Measurements from ENCODE around the gene TPP1. TPM values are rescaled to one million over a fixed set of nuclear protein-coding genes. Genes with fewer than 3 reads are reported as not detected.

The TPP1 gene
- total RNA-seq, 4 donors from 2014 or later = 51.3 to 97.3 (median 69.1) TPM

DNA sequence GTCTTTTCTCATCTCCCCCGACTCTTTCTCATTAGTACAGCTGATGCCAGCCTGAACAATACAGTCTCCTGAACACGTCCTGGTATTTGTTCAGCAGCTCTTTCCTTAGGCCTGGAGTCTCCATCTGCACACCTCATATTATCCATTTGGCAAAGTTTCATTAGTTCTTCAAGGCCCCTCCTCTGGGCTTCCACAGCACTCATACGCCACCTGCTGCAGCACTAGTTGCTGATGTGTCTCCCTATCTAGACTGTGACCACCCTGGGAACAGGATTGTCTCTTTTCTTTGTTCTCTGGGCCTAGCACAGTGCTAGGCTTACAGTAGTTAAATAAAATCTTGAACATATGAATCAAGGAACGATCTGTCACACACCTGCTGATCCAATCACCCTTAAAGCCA is 19.2 kb upstream of the TPP1 start:
- Histone ChIP-seq H3K9me3 (no peaks in the 10 kb centered on the region), H3K4me1 (peaks cover 11 to 34% of the 10 kb centered on the region in 2 donors), H3K4me3 (replicated peaks in 1 of 3) (no peak overlapping the region), H3K27me3 (no peaks in the 10 kb centered on the region), H3K36me3 (no peaks in the 10 kb centered on the region), H3K27ac (no peak overlapping the region)
- intact Hi-C loops (cut with DNase I) = no loop called here
- no peak for TF ChIP-seq POLR2A (IDR thresholded peaks at IDR 0.05)
- TF ChIP-seq CTCF (IDR thresholded peaks at IDR 0.05) = no peak
- 85 to 92% methylated on average over 4 of the region's 4 CpGs for WGBS, 2 donors
- no peak for DNase-seq

DNA sequence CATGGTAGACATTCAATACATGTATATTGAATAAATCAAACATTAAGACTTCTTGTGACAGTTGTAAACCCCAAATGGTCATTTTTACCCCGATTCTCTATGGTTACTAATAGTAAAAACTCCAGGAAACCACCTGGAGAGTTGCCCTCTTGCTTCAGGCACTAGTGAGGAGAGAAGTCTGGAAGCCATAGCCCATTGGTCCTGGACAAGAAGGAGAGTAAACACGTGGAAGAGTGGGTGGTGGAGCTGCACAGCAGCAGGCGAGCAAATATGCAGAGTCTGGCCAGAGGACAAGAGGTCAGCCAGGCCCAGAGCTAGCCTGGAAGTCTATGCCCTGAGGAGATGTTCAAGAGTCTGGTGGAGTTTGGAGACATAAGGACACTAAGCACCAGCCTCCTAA is 18.6 kb upstream of the TPP1 start:
- peak; percentile 54 to 61 for DNase-seq
- peaks cover 11 to 34% of the 10 kb centered on the region in 2 donors for H3K4me1 ChIP-seq
- WGBS, 2 donors = 29 to 41% methylated on average over 3 of the region's 3 CpGs

GRCh38 chr11:6636480-6636879 is 17.3 kb upstream of the TPP1 start:
- no peak for TF ChIP-seq POLR2A (IDR thresholded peaks at IDR 0.05)
- TF ChIP-seq CTCF (IDR thresholded peaks at IDR 0.05) = no peak
- no peak overlapping the region for H3K4me3 ChIP-seq (replicated peaks in 1 of 3)
- H3K9me3 ChIP-seq = no peaks in the 10 kb centered on the region
- no peaks in the 10 kb centered on the region for H3K36me3 ChIP-seq
- H3K27me3 ChIP-seq = no peaks in the 10 kb centered on the region
- no peak overlapping the region for H3K27ac ChIP-seq
- DNase-seq = no peak
- peaks cover 11 to 34% of the 10 kb centered on the region in 2 donors for H3K4me1 ChIP-seq
- intact Hi-C loops (cut with DNase I) = no loop called here
- 92 to 94% methylated on average over 3 of the region's 3 CpGs for WGBS, 2 donors

More for the DNA sequence above, 18.6 kb upstream of the TPP1 start:
- no peak overlapping the region for H3K27ac ChIP-seq
- intact Hi-C loops (cut with DNase I) = no loop called here
- no peak overlapping the region for H3K4me3 ChIP-seq (replicated peaks in 1 of 3)
- no peaks in the 10 kb centered on the region for H3K36me3 ChIP-seq
- TF ChIP-seq POLR2A (IDR thresholded peaks at IDR 0.05) (no peak), CTCF (IDR thresholded peaks at IDR 0.05) (no peak)
- H3K9me3 ChIP-seq = no peaks in the 10 kb centered on the region
- no peaks in the 10 kb centered on the region for H3K27me3 ChIP-seq

- Histone ChIP-seq H3K27me3 (no peaks in the 10 kb centered on the region), H3K9me3 (no peaks in the 10 kb centered on the region), H3K27ac (peak overlapping the region in 1 of 3 donors; percentile 23), H3K4me3 (replicated peaks in 1 of 3) (no peak overlapping the region), H3K4me1 (peaks cover 11 to 41% of the 10 kb centered on the region in 2 donors), H3K36me3 (no peaks in the 10 kb centered on the region)
- 56 to 63% methylated on average over 9 to 10 of the region's 10 CpGs for WGBS, 2 donors
- intact Hi-C loops (cut with DNase I) = no loop called here
- TF ChIP-seq POLR2A (IDR thresholded peaks at IDR 0.05) (no peak), CTCF (IDR thresholded peaks at IDR 0.05) (no peak)
- peak in 1 of 2 donors; percentile 30 for DNase-seq
Observed at GRCh38 chr11:6635082-6635932, 16.1 kb upstream of the TPP1 start.

DNA sequence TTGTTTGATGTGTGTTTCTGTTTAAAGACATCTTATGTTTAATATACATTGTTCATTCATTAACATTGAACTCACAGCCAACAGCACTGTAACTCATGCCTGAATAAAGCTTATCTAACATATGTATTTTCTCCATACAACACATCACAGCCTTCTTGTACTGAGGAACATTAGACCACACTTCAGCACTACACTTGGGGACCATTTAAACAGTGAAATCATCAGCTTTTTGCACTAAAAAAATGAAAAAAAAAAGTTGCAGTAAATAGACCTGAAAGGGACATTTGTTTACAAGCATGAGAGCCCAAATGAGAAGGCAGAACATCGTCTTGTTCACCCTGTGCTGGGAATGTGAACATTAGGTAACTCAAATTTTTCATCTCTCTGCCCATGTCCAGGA is 15.3 kb upstream of the TPP1 start:
- Histone ChIP-seq H3K36me3 (no peaks in the 10 kb centered on the region), H3K27ac (peak overlapping the region in 1 of 3 donors; percentile 23), H3K27me3 (no peaks in the 10 kb centered on the region), H3K9me3 (no peaks in the 10 kb centered on the region), H3K4me1 (peaks cover 11 to 41% of the 10 kb centered on the region in 2 donors), H3K4me3 (replicated peaks in 1 of 3) (no peak overlapping the region)
- DNase-seq = no peak
- intact Hi-C loops (cut with DNase I) = no loop called here
- TF ChIP-seq CTCF (IDR thresholded peaks at IDR 0.05) (no peak), POLR2A (IDR thresholded peaks at IDR 0.05) (no peak)
- 81 to 83% methylated on average over 1 of the region's 1 CpG for WGBS, 2 donors

All from thyroid gland (tissue), 4 donors.